SK-N-SH treated with all-trans-retinoic acid at 6 μM for 48 hours (cell line): Measurements from ENCODE around the gene CYP4V2.

ENCODE experiments used
- ATAC-seq: fragments of 200-7000 bp; cut with Tn5 transposase; 3 replicates; pipeline ENCODE4 v1.9.1; 2020; ENCODE audit warnings: mild to moderate bottlenecking, moderate library complexity
- ARNTL ChIP-seq: fragments of 450-650 bp; formaldehyde crosslinking; IDR thresholded peaks from 2 replicates; pipeline ENCODE4 v1.5.0; 2020; ENCODE audit warnings: low read depth, mild to moderate bottlenecking, moderate library complexity, borderline replicate concordance
- BACH2 ChIP-seq: fragments of 250-450 bp; sonication (Bioruptor Pico); IDR thresholded peaks from 2 replicates; pipeline ENCODE4 v1.9.0; 2021; ENCODE audit warnings: mild to moderate bottlenecking, borderline replicate concordance
- CSDC2 ChIP-seq: fragments of 250-450 bp; sonication (Bioruptor Pico); IDR thresholded peaks from 2 replicates; pipeline ENCODE4 v1.5.0; 2020; ENCODE audit warnings: mild to moderate bottlenecking, moderate library complexity
- CSRNP3 ChIP-seq: fragments of 250-450 bp; sonication (Bioruptor Pico); IDR thresholded peaks from 2 replicates; pipeline ENCODE4 v1.5.1; 2021; ENCODE audit warnings: mild to moderate bottlenecking, moderate library complexity
- ESRRG ChIP-seq: fragments of 250-450 bp; sonication (Bioruptor Pico); IDR thresholded peaks from 2 replicates; pipeline ENCODE4 v1.6.1; 2021; ENCODE audit warnings: mild to moderate bottlenecking
- GLIS3 ChIP-seq: fragments of 250-450 bp; sonication (Bioruptor Pico); IDR thresholded peaks from 2 replicates; pipeline ENCODE4 v1.5.0; 2020; ENCODE audit warnings: mild to moderate bottlenecking, moderate library complexity
- ISL1 ChIP-seq: fragments of 250-450 bp; sonication (Bioruptor Pico); IDR thresholded peaks from 2 replicates; pipeline ENCODE4 v2.1.2; 2022; ENCODE audit warnings: mild to moderate bottlenecking, moderate library complexity
- OSR1 ChIP-seq: fragments of 250-450 bp; sonication (Bioruptor Pico); IDR thresholded peaks from 2 replicates; pipeline ENCODE4 v1.8.0; 2022; ENCODE audit warnings: moderate library complexity, mild to moderate bottlenecking, inconsistent platforms
- PATZ1 ChIP-seq: fragments of 250-450 bp; sonication (Bioruptor Pico); IDR thresholded peaks from 2 replicates; pipeline ENCODE4 v1.8.0; 2020; ENCODE audit warnings: mild to moderate bottlenecking, moderate library complexity, borderline replicate concordance
- POU6F1 ChIP-seq: fragments of 250-450 bp; sonication (Bioruptor Pico); IDR thresholded peaks from 2 replicates; pipeline ENCODE4 v1.8.0; 2021; ENCODE audit warnings: low read depth, mild to moderate bottlenecking, moderate library complexity, borderline replicate concordance
- PPARA ChIP-seq: fragments of 250-450 bp; sonication (Bioruptor Pico); IDR thresholded peaks from 2 replicates; pipeline ENCODE4 v1.5.0; 2020; ENCODE audit warnings: mild to moderate bottlenecking, borderline replicate concordance
- RARB ChIP-seq: fragments of 250-450 bp; sonication (Bioruptor Pico); IDR thresholded peaks from 2 replicates; pipeline ENCODE4 v1.8.0; 2021; ENCODE audit warnings: mild to moderate bottlenecking, moderate library complexity
- SNAI2 ChIP-seq: fragments of 250-450 bp; sonication (Bioruptor Pico); IDR thresholded peaks from 2 replicates; pipeline ENCODE4 v1.5.0; 2020; ENCODE audit warnings: mild to moderate bottlenecking, moderate library complexity
- TCF4 ChIP-seq: fragments of 250-450 bp; sonication (Bioruptor Pico); IDR thresholded peaks from 2 replicates; pipeline ENCODE4 v1.8.0; 2021; ENCODE audit warnings: mild to moderate bottlenecking, moderate library complexity, borderline replicate concordance
- TOX ChIP-seq: fragments of 250-450 bp; sonication (Bioruptor Pico); IDR thresholded peaks from 2 replicates; pipeline ENCODE4 v1.8.0; 2021; ENCODE audit warnings: mild to moderate bottlenecking, moderate library complexity, borderline replicate concordance
- TSHZ2 ChIP-seq: fragments of 250-450 bp; sonication (Bioruptor Pico); IDR thresholded peaks from 2 replicates; pipeline ENCODE4 v1.5.0; 2020; ENCODE audit warnings: mild to moderate bottlenecking, moderate library complexity
- ZC3H10 ChIP-seq: fragments of 250-450 bp; sonication (Bioruptor Pico); IDR thresholded peaks from 2 replicates; pipeline ENCODE4 v1.5.1; 2021; ENCODE audit warnings: mild to moderate bottlenecking, moderate library complexity
- ZFP3 ChIP-seq: fragments of 250-450 bp; sonication (Bioruptor Pico); IDR thresholded peaks from 2 replicates; pipeline ENCODE4 v1.5.0; 2020; ENCODE audit warnings: mild to moderate bottlenecking, moderate library complexity
- ZFP30 ChIP-seq: fragments of 450-650 bp; formaldehyde crosslinking; IDR thresholded peaks from 2 replicates; pipeline ENCODE4 v1.5.0; 2022; ENCODE audit warnings: mild to moderate bottlenecking, moderate library complexity
- ZNF565 ChIP-seq: fragments of 450-650 bp; formaldehyde crosslinking; conservative IDR thresholded peaks from 2 replicates; pipeline ENCODE4 v1.5.0; 2020; ENCODE audit warnings: low read depth, mild to moderate bottlenecking, moderate library complexity
- ZNF8 ChIP-seq: fragments of 450-650 bp; formaldehyde crosslinking; IDR thresholded peaks from 2 replicates; pipeline ENCODE4 v1.5.0; 2020; ENCODE audit warnings: mild to moderate bottlenecking, moderate library complexity

CYP4V2 gene

GRCh38 chr4:186250760-186251159 is 59.4 kb downstream of the CYP4V2 start (continued):
- no peak for TF ChIP-seq CSRNP3 (CRISPR knock-in tag)
- TF ChIP-seq ZC3H10 = no peak
- TF ChIP-seq GLIS3 = no peak
- no peak for TF ChIP-seq ARNTL (CRISPR knock-in tag)
- no peak for TF ChIP-seq OSR1 (CRISPR knock-in tag)

GRCh38 chr4:186255122-186255521 is 63.8 kb downstream of the CYP4V2 start:
- TF ChIP-seq ZNF565 (CRISPR knock-in tag) (no peak), ISL1 (no peak), GLIS3 (no peak), TCF4 (CRISPR knock-in tag) (no peak), ESRRG (no peak), TSHZ2 (CRISPR knock-in tag) (no peak), RARB (CRISPR knock-in tag) (no peak), SNAI2 (CRISPR knock-in tag) (no peak), PPARA (CRISPR knock-in tag) (no peak), ZFP3 (CRISPR knock-in tag) (no peak), CSRNP3 (CRISPR knock-in tag) (no peak), POU6F1 (no peak)
- no peak for ATAC-seq

- TF ChIP-seq RARB (CRISPR knock-in tag) (no peak), BACH2 (CRISPR knock-in tag) (no peak), ESRRG (no peak), ZFP30 (no peak), ISL1 (no peak), ZNF8 (CRISPR knock-in tag) (no peak), ZFP3 (CRISPR knock-in tag) (no peak), SNAI2 (CRISPR knock-in tag) (no peak), POU6F1 (no peak), GLIS3 (no peak), TCF4 (CRISPR knock-in tag) (no peak), CSDC2 (CRISPR knock-in tag) (no peak), PATZ1 (CRISPR knock-in tag) (no peak), ZNF565 (CRISPR knock-in tag) (no peak), TOX (CRISPR knock-in tag) (no peak), TSHZ2 (CRISPR knock-in tag) (no peak)
- ATAC-seq = no peak
Observed at GRCh38 chr4:186258216-186258811, 66.9 kb downstream of the CYP4V2 start.
